NOMO-1 treated with dmso at 0.1 percent for 144 hours (cell line): ENCODE data around the gene BMP6.
"Not testable (repeated sequence)": the region's sequence is repeated elsewhere in the genome, so short reads cannot be mapped to it uniquely, and the experiment has no call there.

Source experiments
- DNase-seq: peaks from one replicate; lab custom pipeline; 2025; ENCODE audit not compliant: unreplicated experiment; lab: John Stamatoyannopoulos, UW

BMP6 gene

GRCh38 chr6:7786214-7786661 is 60.3 kb downstream of the BMP6 start:
- DNase-seq, result no peak

GRCh38 chr6:7787137-7787608 is 61.3 kb downstream of the BMP6 start:
- no peak for DNase-seq

- DNase-seq, result no peak
Observed at GRCh38 chr6:7787731-7788130, 61.8 kb downstream of the BMP6 start.

GRCh38 chr6:7794509-7794908 is 68.6 kb downstream of the BMP6 start:
- no peak for DNase-seq

- DNase-seq, result no peak
Observed at GRCh38 chr6:7797386-7797785, 71.5 kb downstream of the BMP6 start.

GRCh38 chr6:7798751-7799150 is 72.9 kb downstream of the BMP6 start:
- DNase-seq, result no peak

GRCh38 chr6:7802662-7803061 is 76.8 kb downstream of the BMP6 start:
- no peak for DNase-seq

GRCh38 chr6:7803214-7803613 is 77.3 kb downstream of the BMP6 start:
- DNase-seq, result no peak

GRCh38 chr6:7805078-7805849 is 79.4 kb downstream of the BMP6 start:
- no peak for DNase-seq

GRCh38 chr6:7805850-7806214 is 79.9 kb downstream of the BMP6 start:
- DNase-seq, result no peak

- no peak for DNase-seq
Observed at GRCh38 chr6:7806711-7807110, 80.8 kb downstream of the BMP6 start.

GRCh38 chr6:7809346-7809745 is 83.4 kb downstream of the BMP6 start:
- no peak for DNase-seq

- DNase-seq, result no peak
Observed at GRCh38 chr6:7811441-7811840, 85.5 kb downstream of the BMP6 start.

GRCh38 chr6:7812623-7813022 is 86.7 kb downstream of the BMP6 start:
- DNase-seq, result no peak

- DNase-seq, result no peak
Observed at GRCh38 chr6:7813193-7813592, 87.3 kb downstream of the BMP6 start.

- no peak for DNase-seq
Observed at GRCh38 chr6:7813704-7814103, 87.8 kb downstream of the BMP6 start.

- DNase-seq, result no peak
Observed at GRCh38 chr6:7815716-7816115, 89.8 kb downstream of the BMP6 start.

GRCh38 chr6:7817184-7817583 is 91.3 kb downstream of the BMP6 start:
- not testable (repeated sequence) for DNase-seq

GRCh38 chr6:7818257-7819214 is 92.6 kb downstream of the BMP6 start:
- DNase-seq, result no peak

GRCh38 chr6:7819431-7820015 is 93.6 kb downstream of the BMP6 start:
- no peak for DNase-seq

GRCh38 chr6:7820288-7820835 is 94.5 kb downstream of the BMP6 start:
- no peak for DNase-seq
